ENCODE data around the gene TLE6.

DNA sequence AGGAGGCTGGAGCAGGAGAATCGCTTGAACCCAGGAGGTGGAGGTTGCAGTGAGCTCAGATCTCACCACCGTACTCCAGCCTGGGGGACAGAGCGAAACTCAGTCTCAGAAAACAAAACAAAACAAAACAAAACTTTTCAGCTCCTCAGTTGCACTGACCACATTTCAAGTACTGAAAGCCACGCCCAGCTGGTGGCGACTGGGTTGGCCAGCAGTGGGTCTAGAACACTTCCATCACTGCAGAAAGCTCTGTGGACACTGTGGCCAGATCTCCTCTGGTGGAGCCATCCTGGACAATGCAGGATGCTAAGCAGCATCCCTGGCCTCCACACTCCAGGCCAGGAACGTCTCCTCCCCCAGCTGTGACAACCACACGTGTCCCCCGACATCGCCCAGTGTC is 30.6 kb downstream of the TLE6 start:
- TF ChIP-seq, protein P1, sequence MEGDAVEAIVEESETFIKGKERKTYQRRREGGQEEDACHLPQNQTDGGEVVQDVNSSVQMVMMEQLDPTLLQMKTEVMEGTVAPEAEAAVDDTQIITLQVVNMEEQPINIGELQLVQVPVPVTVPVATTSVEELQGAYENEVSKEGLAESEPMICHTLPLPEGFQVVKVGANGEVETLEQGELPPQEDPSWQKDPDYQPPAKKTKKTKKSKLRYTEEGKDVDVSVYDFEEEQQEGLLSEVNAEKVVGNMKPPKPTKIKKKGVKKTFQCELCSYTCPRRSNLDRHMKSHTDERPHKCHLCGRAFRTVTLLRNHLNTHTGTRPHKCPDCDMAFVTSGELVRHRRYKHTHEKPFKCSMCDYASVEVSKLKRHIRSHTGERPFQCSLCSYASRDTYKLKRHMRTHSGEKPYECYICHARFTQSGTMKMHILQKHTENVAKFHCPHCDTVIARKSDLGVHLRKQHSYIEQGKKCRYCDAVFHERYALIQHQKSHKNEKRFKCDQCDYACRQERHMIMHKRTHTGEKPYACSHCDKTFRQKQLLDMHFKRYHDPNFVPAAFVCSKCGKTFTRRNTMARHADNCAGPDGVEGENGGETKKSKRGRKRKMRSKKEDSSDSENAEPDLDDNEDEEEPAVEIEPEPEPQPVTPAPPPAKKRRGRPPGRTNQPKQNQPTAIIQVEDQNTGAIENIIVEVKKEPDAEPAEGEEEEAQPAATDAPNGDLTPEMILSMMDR (IDR thresholded peaks at IDR 0.05; ENCODE audit: insufficient read depth, low read depth, low read length), result no peak
- no peak for TF ChIP-seq EZH2 (IDR thresholded peaks at IDR 0.05; ENCODE audit: insufficient read depth, low read length)

Measured in astrocyte (in vitro differentiated cells and primary cell).